Right atrium auricular region (tissue), 2 donors: ENCODE data around the gene SIRT6. TPM values are rescaled to one million over a fixed set of nuclear protein-coding genes. Genes with fewer than 3 reads are reported as not detected.
"Not testable (repeated sequence)": the region's sequence is repeated elsewhere in the genome, so short reads cannot be mapped to it uniquely, and the experiment has no call there.

Experiments
- DNase-seq: peaks from one replicate; pipeline ENCODE4 v3.0.0-alpha.2; 2019; ENCODE audit warnings: low spot score
- H3K27ac ChIP-seq, 2 donors: fragments of 200-600 bp; sonication (generic); 1 replicate in 1 of 2; 2 replicates in 1 of 2; pipeline ENCODE4 v1.5.1; 2016 to 2019
- H3K27me3 ChIP-seq, 2 donors: fragments of 200-600 bp; sonication (generic); one replicate each; pipeline versions ENCODE4 v1.5.1 to v1.6.0; 2017 to 2019
- H3K36me3 ChIP-seq: fragments of 200-600 bp; sonication (generic); one replicate; pipeline ENCODE4 v1.5.1; 2016
- H3K4me1 ChIP-seq, 2 donors: fragments of 200-600 bp; sonication (generic); one replicate each; pipeline versions ENCODE4 v1.5.1 to v1.6.0; 2017 to 2019
- H3K4me3 ChIP-seq, 2 donors: fragments of 200-600 bp; sonication (generic); 1 replicate in 1 of 2; 2 replicates in 1 of 2; pipeline ENCODE4 v1.5.1; 2017 to 2019; ENCODE audit warnings: mild to moderate bottlenecking in 1 of 2, moderate library complexity in 1 of 2
- H3K9me3 ChIP-seq, 2 donors: fragments of 200-600 bp; sonication (generic); one replicate each; pipeline ENCODE4 v1.5.1; 2019
- total RNA-seq, 2 donors: library from RNA; depleted of rRNA; stranded (reverse); fragments of >200 nt; gene quantifications; one replicate each; pipeline ENCODE4 v1.1.0, GENCODE V29; 2016
- TF ChIP-seq, protein P1 (sequence below), 2 donors: fragments of 200-600 bp; sonication (generic); IDR thresholded peaks; one replicate each; pipeline ENCODE4 v1.5.1; 2019; ENCODE audit warnings: antibody characterized with exemption in 2 of 2

The SIRT6 gene
- total RNA-seq, 2 donors from 2014 or later, result 10.9 to 15.9 TPM

DNA sequence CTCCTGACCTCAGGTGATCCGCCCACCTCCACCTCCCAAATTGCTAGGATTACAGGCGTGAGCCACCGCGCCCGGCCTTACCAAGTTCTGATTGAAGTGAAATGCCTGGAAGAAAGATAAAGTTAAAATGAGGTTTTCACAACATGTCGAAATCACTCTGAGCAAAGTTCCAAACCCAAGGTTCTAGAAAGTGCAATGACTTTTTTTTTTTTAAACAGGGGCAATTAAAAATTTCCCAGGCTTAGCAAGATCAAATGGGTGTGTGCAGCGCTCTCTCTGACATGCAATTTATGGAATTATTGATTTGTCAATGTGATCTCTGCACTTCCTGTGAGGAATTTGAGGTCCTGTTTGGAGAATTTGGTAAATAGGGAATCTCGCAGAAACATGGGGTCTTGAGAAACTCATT is 45.7 kb downstream of the SIRT6 start:
- Histone ChIP-seq H3K27me3 (no peaks in the 10 kb centered on the region), H3K36me3 (no peaks in the 10 kb centered on the region), H3K27ac (no peak overlapping the region), H3K4me3 (no peak overlapping the region), H3K4me1 (peaks cover 0 to 8% of the 10 kb centered on the region in 2 donors), H3K9me3 (no peaks in the 10 kb centered on the region)
- TF ChIP-seq, protein P1, sequence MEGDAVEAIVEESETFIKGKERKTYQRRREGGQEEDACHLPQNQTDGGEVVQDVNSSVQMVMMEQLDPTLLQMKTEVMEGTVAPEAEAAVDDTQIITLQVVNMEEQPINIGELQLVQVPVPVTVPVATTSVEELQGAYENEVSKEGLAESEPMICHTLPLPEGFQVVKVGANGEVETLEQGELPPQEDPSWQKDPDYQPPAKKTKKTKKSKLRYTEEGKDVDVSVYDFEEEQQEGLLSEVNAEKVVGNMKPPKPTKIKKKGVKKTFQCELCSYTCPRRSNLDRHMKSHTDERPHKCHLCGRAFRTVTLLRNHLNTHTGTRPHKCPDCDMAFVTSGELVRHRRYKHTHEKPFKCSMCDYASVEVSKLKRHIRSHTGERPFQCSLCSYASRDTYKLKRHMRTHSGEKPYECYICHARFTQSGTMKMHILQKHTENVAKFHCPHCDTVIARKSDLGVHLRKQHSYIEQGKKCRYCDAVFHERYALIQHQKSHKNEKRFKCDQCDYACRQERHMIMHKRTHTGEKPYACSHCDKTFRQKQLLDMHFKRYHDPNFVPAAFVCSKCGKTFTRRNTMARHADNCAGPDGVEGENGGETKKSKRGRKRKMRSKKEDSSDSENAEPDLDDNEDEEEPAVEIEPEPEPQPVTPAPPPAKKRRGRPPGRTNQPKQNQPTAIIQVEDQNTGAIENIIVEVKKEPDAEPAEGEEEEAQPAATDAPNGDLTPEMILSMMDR (IDR thresholded peaks at IDR 0.05), result no peak
- DNase-seq, result no peak

DNA sequence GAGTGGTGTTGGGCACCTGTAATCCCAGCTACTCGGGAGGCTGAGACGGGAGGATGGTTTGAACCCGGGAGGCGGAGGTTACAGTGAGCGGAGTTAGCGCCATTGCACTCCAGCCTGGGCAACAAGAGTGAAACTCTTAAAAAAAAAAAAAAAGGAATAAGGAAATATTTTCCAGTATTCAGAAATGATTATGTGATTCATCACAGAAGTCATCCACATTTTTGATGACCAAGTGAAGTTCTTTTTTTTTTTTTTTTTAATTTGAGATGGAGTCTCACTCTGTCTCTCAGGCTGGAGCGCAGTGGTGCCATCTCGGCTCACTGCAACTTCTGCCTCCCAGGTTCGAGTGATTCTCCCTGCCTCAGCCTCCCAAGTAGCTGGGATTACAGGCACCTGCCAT is 47.0 kb downstream of the SIRT6 start:
- not testable (repeated sequence) for H3K27ac ChIP-seq, H3K9me3 ChIP-seq, H3K27me3 ChIP-seq, H3K4me3 ChIP-seq, DNase-seq, H3K36me3 ChIP-seq, H3K4me1 ChIP-seq

DNA sequence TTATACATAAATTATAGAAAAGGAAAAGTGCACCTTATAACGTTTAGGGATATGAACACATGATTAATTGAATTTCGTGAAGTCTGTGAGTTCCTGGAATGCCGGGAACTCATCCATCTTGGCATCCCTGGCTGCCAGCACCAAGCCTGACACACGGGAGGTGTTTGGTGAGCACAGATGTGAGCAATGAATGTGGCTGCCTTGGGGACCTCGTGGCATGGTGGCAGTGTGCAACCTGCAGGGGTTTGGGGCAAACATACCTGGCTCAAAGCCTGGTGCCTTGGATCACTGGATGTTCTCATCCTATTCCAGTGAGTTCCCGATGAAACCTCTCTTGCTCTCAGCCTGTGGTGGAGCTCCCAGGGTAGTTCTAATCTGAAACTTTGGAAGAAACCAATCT is 48.0 kb downstream of the SIRT6 start:
- Histone ChIP-seq H3K27me3 (no peaks in the 10 kb centered on the region), H3K4me1 (no peaks in the 10 kb centered on the region), H3K4me3 (no peak overlapping the region), H3K27ac (no peak overlapping the region), H3K36me3 (no peaks in the 10 kb centered on the region), H3K9me3 (no peaks in the 10 kb centered on the region)
- TF ChIP-seq, protein P1 (IDR thresholded peaks at IDR 0.05), result no peak
- DNase-seq, result no peak

DNA sequence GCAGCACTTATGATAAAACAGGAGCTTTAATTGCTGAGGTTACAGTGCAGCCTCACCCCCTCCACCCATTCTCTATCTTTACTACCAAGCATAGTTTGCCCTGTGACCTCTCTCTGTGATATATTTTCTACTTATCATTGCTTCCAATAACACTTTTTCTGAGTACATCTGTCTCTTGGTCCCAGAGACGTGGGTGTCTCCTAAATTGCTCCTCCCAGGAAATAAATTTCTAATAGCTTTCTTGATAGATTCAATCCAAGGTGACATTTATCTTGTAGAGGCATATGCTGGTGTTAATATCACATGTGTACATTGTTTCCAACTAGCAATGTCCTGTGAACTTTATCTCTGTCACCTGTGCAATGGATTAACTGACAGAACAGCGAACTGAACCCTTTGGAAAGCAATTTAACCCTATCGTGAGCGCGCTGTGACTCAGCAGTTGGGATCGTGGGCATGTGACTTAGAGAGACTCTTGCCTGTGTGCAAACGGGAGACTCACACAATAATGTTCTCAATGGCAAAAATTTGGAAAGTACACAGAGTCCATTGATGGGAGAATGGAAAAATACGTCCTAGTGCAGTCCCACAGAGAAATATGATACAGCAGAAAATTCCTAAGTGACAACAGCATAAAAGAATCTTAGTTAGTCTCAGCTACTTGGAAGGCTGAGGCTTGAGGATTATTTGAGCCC is 51.5 kb downstream of the SIRT6 start:
- H3K4me1 ChIP-seq, result no peaks in the 10 kb centered on the region
- no peaks in the 10 kb centered on the region for H3K27me3 ChIP-seq
- H3K9me3 ChIP-seq, result no peaks in the 10 kb centered on the region
- no peak overlapping the region for H3K4me3 ChIP-seq
- TF ChIP-seq, protein P1 (IDR thresholded peaks at IDR 0.05), result no peak
- no peak overlapping the region for H3K27ac ChIP-seq
- DNase-seq, result no peak
- no peaks in the 10 kb centered on the region for H3K36me3 ChIP-seq

DNA sequence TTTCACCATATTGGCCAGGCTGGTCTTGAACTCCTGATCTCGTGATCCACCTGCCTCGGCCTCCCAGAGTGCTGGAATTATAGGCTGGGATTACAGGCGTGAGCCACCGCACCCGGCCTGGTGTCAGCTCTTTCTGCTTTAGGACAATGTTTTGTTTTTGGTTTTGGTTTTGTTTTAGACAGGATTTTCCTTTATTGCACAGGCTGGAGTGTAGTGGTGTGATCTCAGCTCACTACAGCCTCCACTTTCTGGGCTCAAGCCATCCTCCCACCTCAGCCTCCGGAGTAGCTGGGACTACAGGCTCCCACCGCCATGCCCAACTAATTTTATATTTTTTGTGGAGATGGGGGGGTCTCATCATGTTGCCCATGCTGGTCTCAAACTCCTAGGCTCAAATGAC is 53.3 kb downstream of the SIRT6 start:
- not testable (repeated sequence) for H3K4me3 ChIP-seq, H3K27ac ChIP-seq, DNase-seq

DNA sequence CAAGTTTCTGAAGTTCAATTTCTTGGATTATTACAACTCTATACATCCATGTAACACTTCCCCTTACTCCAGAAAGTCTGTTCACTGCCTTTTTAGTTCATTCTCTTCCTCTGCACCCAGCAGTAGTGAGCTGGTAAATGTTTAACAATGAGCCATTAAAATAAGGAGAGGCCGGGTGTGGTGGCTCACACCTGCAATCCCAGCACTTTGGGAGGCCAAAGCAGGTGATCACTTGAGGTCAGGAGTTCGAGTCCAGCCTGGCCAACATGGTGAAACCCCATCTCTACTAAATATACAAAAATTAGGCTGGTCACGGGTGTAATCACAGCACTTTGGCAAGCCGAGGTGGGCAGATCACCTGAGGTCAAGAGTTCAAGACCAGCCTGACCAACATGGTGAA is 55.0 kb downstream of the SIRT6 start:
- not testable (repeated sequence) for H3K9me3 ChIP-seq

More for the DNA sequence above, 53.3 kb downstream of the SIRT6 start:
- not testable (repeated sequence) for H3K36me3 ChIP-seq, H3K4me1 ChIP-seq, H3K9me3 ChIP-seq, H3K27me3 ChIP-seq

DNA sequence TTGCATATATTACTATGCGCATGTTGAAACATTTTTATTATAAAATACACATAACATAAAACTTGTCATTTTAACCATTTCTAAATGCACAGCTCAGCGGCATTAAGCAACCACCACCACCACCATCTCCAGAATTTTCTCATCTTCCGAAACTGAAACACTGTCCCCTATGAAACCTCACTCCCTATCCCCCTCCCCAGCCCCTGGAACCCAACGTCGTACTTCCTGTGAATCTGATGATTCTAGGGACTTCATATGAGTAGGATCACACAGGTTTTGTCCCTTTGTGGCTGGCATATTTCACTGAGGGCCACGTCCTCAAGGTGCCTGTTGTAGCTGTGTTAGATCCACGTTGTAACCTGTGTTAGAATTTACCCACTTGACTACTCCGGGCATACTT is 57.7 kb downstream of the SIRT6 start:
- no peak for DNase-seq
- no peaks in the 10 kb centered on the region for H3K9me3 ChIP-seq
- peaks cover 0 to 33% of the 10 kb centered on the region in 2 donors for H3K4me1 ChIP-seq
- H3K27me3 ChIP-seq, result no peaks in the 10 kb centered on the region
- no peaks in the 10 kb centered on the region for H3K36me3 ChIP-seq
- peak overlapping the region in 1 of 2 donors; percentile 89 for H3K4me3 ChIP-seq
- TF ChIP-seq, protein P1 (IDR thresholded peaks at IDR 0.05), result no peak
- H3K27ac ChIP-seq, result peak overlapping the region; percentile 66 to 72

More for the DNA sequence above, 55.0 kb downstream of the SIRT6 start:
- not testable (repeated sequence) for H3K27me3 ChIP-seq, DNase-seq, H3K27ac ChIP-seq, H3K4me3 ChIP-seq, H3K36me3 ChIP-seq
- H3K4me1 ChIP-seq, result peaks cover 0 to 18% of the 10 kb centered on the region in 2 donors

Other genes with a start within 250 kb of the SIRT6 start
- 1,000 to 10,000 TPM; 1,342 to 2,195 TPM for gene NMRK2, start 249.5 kb downstream of the SIRT6 start, total RNA-seq
- 100 to 1,000 TPM in 1 of 2 donors, 10 to 100 TPM in 1; 46.2 to 202 TPM for gene DAPK3, start 211.5 kb downstream of the SIRT6 start, total RNA-seq
- gene EEF2, start 197.1 kb downstream of the SIRT6 start, total RNA-seq, result 1,000 to 10,000 TPM; 1,205 to 1,737 TPM
- gene PIAS4, start 174.8 kb downstream of the SIRT6 start, total RNA-seq, result 10 to 100 TPM; 10.9 to 11.4 TPM
- gene ZBTB7A, start 115.7 kb downstream of the SIRT6 start, total RNA-seq, result 10 to 100 TPM; 33.8 to 50.0 TPM
- gene MAP2K2, start 58.4 kb downstream of the SIRT6 start, total RNA-seq, result 10 to 100 TPM; 82.2 to 97.4 TPM
- not detected for gene CREB3L3, start 28.9 kb downstream of the SIRT6 start, total RNA-seq
- gene ANKRD24, start 126 bp upstream of the SIRT6 start, total RNA-seq, result 1 to 10 TPM in 1 of 2 donors, under 1 TPM in 1; 0.39 to 1.7 TPM
- gene EBI3, start 47.0 kb upstream of the SIRT6 start, total RNA-seq, result 1 to 10 TPM; 1.7 to 2.6 TPM
- 10 to 100 TPM in 1 of 2 donors, 1 to 10 TPM in 1; 9.1 to 17.6 TPM for gene YJU2, start 64.5 kb upstream of the SIRT6 start, total RNA-seq
- gene SHD, start 96.7 kb upstream of the SIRT6 start, total RNA-seq, result 10 to 100 TPM; 24.2 to 24.6 TPM
- gene TMIGD2, start 119.8 kb upstream of the SIRT6 start, total RNA-seq, result under 1 TPM in 1 of 2 donors, not detected in 1; 0.28 TPM
- gene FSD1, start 122.0 kb upstream of the SIRT6 start, total RNA-seq, result not detected
- 10 to 100 TPM in 1 of 2 donors, 1 to 10 TPM in 1; 4.8 to 11.8 TPM for gene STAP2, start 156.3 kb upstream of the SIRT6 start, total RNA-seq
- gene MPND, start 161.0 kb upstream of the SIRT6 start, total RNA-seq, result 1 to 10 TPM; 6.2 to 7.3 TPM
- 10 to 100 TPM; 17.5 to 31.9 TPM for gene SH3GL1, start 218.0 kb upstream of the SIRT6 start, total RNA-seq
- gene CHAF1A, start 220.1 kb upstream of the SIRT6 start, total RNA-seq, result 1 to 10 TPM; 2.6 to 5.0 TPM